ENCODE data around the gene NBEA.

The NBEA gene

GRCh38 chr13:35475960-35476943 lies 534.2 kb downstream of the NBEA start, which contains the start of gene MAB21L1:
TSS of gene MAB21L1 (minus strand) at chr13:35476689. CDS start at chr13:35476138, 551 bp downstream.
- no peak for DNase-seq (ENCODE audit: low read depth)

- no peak for DNase-seq (ENCODE audit: low read depth)
Observed at GRCh38 chr13:35477386-35477946, 535.4 kb downstream of the NBEA start.

- no peak for DNase-seq (ENCODE audit: low read depth)
Observed at GRCh38 chr13:35478271-35479037, 536.4 kb downstream of the NBEA start.

GRCh38 chr13:35479038-35479492 lies 537.0 kb downstream of the NBEA start:
- DNase-seq (ENCODE audit: low read depth) = no peak

- no peak for DNase-seq (ENCODE audit: low read depth)
Observed at GRCh38 chr13:35479706-35480105, 537.6 kb downstream of the NBEA start.

GRCh38 chr13:35480346-35480745 lies 538.3 kb downstream of the NBEA start:
- no peak for DNase-seq (ENCODE audit: low read depth)

GRCh38 chr13:35481777-35482176 lies 539.7 kb downstream of the NBEA start:
- DNase-seq (ENCODE audit: low read depth) = no peak

- no peak for DNase-seq (ENCODE audit: low read depth)
Observed at GRCh38 chr13:35482527-35482926, 540.5 kb downstream of the NBEA start.

- no peak for DNase-seq (ENCODE audit: low read depth)
Observed at GRCh38 chr13:35483761-35484160, 541.7 kb downstream of the NBEA start.

- no peak for DNase-seq (ENCODE audit: low read depth)
Observed at GRCh38 chr13:35484384-35484783, 542.3 kb downstream of the NBEA start.

GRCh38 chr13:35485424-35485823 lies 543.4 kb downstream of the NBEA start:
- no peak for DNase-seq (ENCODE audit: low read depth)

- DNase-seq (ENCODE audit: low read depth) = no peak
Observed at GRCh38 chr13:35489050-35489449, 547.0 kb downstream of the NBEA start.

- no peak for DNase-seq (ENCODE audit: low read depth)
Observed at GRCh38 chr13:35496006-35496405, 553.9 kb downstream of the NBEA start.

GRCh38 chr13:35496761-35497386 lies 554.8 kb downstream of the NBEA start:
- no peak for DNase-seq (ENCODE audit: low read depth)

GRCh38 chr13:35498231-35498630 lies 556.2 kb downstream of the NBEA start:
- no peak for DNase-seq (ENCODE audit: low read depth)

- DNase-seq (ENCODE audit: low read depth) = no peak
Observed at GRCh38 chr13:35499196-35499662, 557.2 kb downstream of the NBEA start.

- DNase-seq (ENCODE audit: low read depth) = no peak
Observed at GRCh38 chr13:35499676-35500075, 557.6 kb downstream of the NBEA start.

GRCh38 chr13:35500144-35500543 lies 558.1 kb downstream of the NBEA start:
- no peak for DNase-seq (ENCODE audit: low read depth)

- no peak for DNase-seq (ENCODE audit: low read depth)
Observed at GRCh38 chr13:35501661-35502235, 559.7 kb downstream of the NBEA start.

GRCh38 chr13:35502456-35502855 lies 560.4 kb downstream of the NBEA start:
- DNase-seq (ENCODE audit: low read depth) = no peak

GRCh38 chr13:35512271-35512920 lies 570.3 kb downstream of the NBEA start:
- DNase-seq (ENCODE audit: low read depth) = no peak

Measured in stimulated activated CD8-positive, alpha-beta memory T cell treated with anti-CD3 and anti-CD28 coated beads, Interleukin-12 subunit alpha, Interleukin-12 subunit beta, amount 100 ng/mL, for 1 hour (primary cell).